Vagina (tissue), 2 donors: Measurements from ENCODE around the gene WIZ. TPM values are rescaled to one million over a fixed set of nuclear protein-coding genes. Genes with fewer than 3 reads are reported as not detected.

Experiments
- DNase-seq, 2 donors: peaks; one replicate each; pipeline ENCODE4 v3.0.0-alpha.2; 2017; ENCODE audit errors: extremely low spot score in 2 of 2
- H3K27ac ChIP-seq: fragments of 200-600 bp; sonication (generic); one replicate; pipeline ENCODE4 v1.5.1; 2019
- H3K27me3 ChIP-seq: fragments of 200-600 bp; sonication (generic); one replicate; pipeline ENCODE4 v1.5.1; 2019
- H3K36me3 ChIP-seq, 2 donors: fragments of 200-600 bp; sonication (generic); one replicate each; pipeline ENCODE4 v1.5.1; 2017 to 2019
- H3K4me1 ChIP-seq: fragments of 200-600 bp; sonication (generic); one replicate; pipeline ENCODE4 v1.5.1; 2019
- H3K4me3 ChIP-seq, 2 donors: fragments of 200-600 bp; sonication (generic); 1 replicate in 1 of 2; 2 replicates in 1 of 2; pipeline ENCODE4 v1.5.1; 2016 to 2019
- H3K9me3 ChIP-seq: fragments of 200-600 bp; sonication (generic); one replicate; pipeline ENCODE4 v1.5.1; 2019
- POLR2A ChIP-seq, 2 donors: fragments of 450-650 bp; IDR thresholded peaks; one replicate each; pipeline ENCODE4 v1.6.1; 2017; ENCODE audit warnings: antibody characterized with exemption in 2 of 2, mild to moderate bottlenecking in 2 of 2, moderate library complexity in 2 of 2
- POLR2AphosphoS5 ChIP-seq, 2 donors: sonication (generic); formaldehyde crosslinking; IDR thresholded peaks; one replicate each; pipeline ENCODE4 v1.9.0; 2017; ENCODE audit warnings: antibody characterized with exemption in 2 of 2, mild to moderate bottlenecking in 2 of 2, low read depth in 1 of 2; ENCODE audit not compliant: insufficient read depth in 1 of 2
- intact Hi-C: fragments of 100-400 bp; cut with DNase I; formaldehyde crosslinking; loops from one replicate; pipeline ENCODE4 v1.15.1; 2023
- total RNA-seq: library from RNA; depleted of rRNA; stranded (reverse); fragments of >200 nt; gene quantifications from one replicate; pipeline ENCODE4 v1.2.3, GENCODE V29; 2016
- TF ChIP-seq, protein P1 (sequence below), 3 experiments: fragments of 450-650 bp in 2 of 3; fragments of 200-600 bp in 1 of 3; sonication (generic) in 1 of 3; IDR thresholded peaks; one replicate each; pipeline ENCODE4 v1.5.1; 2017 to 2019; ENCODE audit warnings: antibody characterized with exemption in 3 of 3, mild to moderate bottlenecking in 2 of 3, moderate library complexity in 2 of 3

WIZ gene
- total RNA-seq, 1 donor from 2014 or later: 44.4 TPM

DNA sequence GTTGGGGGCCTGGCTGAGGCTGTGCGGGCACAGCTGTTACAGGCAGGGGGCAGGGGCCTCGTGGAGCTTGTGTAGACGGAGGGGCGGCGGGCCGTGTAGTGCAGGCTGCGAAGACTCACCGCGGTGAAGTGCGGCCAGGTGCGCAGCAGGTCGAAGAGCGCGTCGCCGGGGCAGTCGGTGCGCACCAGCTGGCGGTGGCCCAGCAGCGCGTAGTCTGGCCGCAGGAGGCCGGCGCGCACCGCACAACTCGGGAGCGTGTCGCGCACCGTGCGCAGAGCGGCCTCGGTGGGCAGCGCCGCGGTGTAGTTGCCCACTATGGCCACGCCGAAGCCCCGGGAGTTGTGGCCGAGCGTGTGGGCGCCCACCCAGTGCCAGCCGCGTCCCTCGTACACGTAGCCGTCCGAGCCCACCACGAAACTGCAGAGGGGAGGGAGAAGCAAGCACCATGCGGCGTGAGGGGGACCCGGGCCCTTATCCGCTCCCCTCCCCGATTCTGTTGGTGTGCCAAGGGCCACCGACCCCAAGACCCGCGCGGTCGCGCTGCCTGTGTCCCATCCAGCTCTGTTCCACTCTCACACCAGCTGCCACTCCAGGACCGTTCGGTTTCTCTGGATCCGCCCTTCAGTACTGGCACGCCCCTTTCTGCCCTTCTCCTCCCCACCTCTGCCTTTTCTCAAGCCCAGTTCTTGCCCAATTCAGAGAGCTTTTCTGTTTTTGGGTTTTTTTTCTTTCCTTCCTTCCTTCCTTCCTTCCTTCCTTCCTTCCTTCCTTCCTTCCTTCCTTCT is 19.9 kb upstream of the WIZ start:
- TF ChIP-seq POLR2A (IDR thresholded peaks at IDR 0.05): no peak
- TF ChIP-seq POLR2AphosphoS5 (IDR thresholded peaks at IDR 0.05; ENCODE audit: insufficient read depth in 1 of 2, low read depth in 1 of 2): no peak
- TF ChIP-seq, protein P1, sequence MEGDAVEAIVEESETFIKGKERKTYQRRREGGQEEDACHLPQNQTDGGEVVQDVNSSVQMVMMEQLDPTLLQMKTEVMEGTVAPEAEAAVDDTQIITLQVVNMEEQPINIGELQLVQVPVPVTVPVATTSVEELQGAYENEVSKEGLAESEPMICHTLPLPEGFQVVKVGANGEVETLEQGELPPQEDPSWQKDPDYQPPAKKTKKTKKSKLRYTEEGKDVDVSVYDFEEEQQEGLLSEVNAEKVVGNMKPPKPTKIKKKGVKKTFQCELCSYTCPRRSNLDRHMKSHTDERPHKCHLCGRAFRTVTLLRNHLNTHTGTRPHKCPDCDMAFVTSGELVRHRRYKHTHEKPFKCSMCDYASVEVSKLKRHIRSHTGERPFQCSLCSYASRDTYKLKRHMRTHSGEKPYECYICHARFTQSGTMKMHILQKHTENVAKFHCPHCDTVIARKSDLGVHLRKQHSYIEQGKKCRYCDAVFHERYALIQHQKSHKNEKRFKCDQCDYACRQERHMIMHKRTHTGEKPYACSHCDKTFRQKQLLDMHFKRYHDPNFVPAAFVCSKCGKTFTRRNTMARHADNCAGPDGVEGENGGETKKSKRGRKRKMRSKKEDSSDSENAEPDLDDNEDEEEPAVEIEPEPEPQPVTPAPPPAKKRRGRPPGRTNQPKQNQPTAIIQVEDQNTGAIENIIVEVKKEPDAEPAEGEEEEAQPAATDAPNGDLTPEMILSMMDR (IDR thresholded peaks at IDR 0.05): no peak
- Histone ChIP-seq H3K27ac (no peak overlapping the region), H3K9me3 (no peaks in the 10 kb centered on the region), H3K4me1 (peaks cover 13% of the 10 kb centered on the region), H3K4me3 (peak overlapping the region; percentile 35 to 44), H3K36me3 (no peaks in the 10 kb centered on the region), H3K27me3 (no peaks in the 10 kb centered on the region)
- DNase-seq: no peak
- intact Hi-C loops: no loop called here

DNA sequence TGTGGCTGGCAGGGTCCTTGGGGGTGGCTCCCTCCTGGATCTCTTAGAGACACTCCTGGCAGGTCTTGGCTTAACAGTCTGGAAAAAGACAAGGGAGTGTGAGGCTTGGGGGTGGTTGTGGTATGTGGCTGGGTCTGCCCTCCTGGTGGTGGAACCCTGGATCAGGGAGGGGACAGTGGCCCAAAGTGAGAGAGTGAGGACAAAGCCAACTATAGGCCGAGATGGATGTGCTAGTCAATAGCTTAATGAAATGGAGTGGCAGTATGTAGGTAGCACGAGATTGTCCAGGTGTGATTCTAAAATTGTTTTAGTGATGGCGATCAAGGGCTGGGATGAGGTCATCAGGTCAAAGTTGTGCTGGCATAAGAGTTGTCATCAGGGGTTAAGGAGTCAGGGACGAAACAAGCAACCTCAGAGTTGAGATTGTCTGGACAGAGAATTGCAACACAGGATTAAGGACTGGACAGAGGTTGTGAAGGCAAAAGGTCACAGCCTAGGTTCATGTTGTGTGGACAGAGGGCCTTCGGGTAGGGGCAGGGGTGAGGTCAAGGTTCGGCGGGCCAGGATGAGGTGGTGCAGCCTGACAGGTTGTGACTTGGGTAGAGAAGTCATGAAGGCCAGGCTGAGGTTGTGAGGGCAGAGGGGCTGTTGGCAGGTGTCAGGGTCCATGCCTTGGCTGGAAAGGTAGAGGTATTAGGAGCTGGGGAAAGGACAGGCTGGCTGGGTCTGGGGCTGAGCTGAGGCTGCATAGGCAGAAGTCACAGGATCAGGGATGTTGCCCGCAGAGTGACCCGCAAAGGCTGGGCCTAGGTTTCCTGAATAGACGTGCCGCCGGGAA is 19.1 kb upstream of the WIZ start:
- intact Hi-C loops: no loop called here
- TF ChIP-seq, protein P1 (IDR thresholded peaks at IDR 0.05): no peak
- no peak for TF ChIP-seq POLR2A (IDR thresholded peaks at IDR 0.05)
- no peak for TF ChIP-seq POLR2AphosphoS5 (IDR thresholded peaks at IDR 0.05; ENCODE audit: insufficient read depth in 1 of 2, low read depth in 1 of 2)
- H3K27me3 ChIP-seq: no peaks in the 10 kb centered on the region

DNA sequence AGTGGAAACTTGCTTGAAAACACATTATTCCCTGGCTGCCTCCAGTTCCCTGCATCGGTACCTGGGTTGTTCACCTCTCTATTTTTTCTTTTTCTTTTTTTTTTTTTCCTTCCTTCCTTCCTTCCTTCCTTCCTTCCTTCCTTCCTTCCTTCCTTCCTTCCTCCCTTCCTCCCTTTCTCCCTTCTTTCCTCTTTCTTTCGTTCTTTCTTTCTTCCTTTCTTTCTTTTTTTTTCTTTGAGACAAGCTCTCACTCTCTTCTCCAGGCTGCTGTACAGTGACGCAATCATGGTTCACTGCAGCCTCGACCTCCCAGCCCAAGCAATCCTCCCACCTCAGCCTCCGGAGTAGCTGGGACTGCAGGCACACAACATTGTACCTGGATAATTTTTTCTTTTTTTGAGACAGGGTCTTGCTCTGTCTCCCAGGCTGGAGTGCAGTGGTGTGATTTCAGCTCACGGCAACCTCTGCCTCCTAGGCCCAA is 18.0 kb upstream of the WIZ start:
- Histone ChIP-seq H3K36me3 (no peaks in the 10 kb centered on the region), H3K4me1 (peaks cover 13% of the 10 kb centered on the region), H3K4me3 (no peak overlapping the region), H3K27ac (no peak overlapping the region), H3K27me3 (no peaks in the 10 kb centered on the region), H3K9me3 (no peaks in the 10 kb centered on the region)
- TF ChIP-seq POLR2AphosphoS5 (IDR thresholded peaks at IDR 0.05; ENCODE audit: insufficient read depth in 1 of 2, low read depth in 1 of 2): no peak
- no peak for TF ChIP-seq POLR2A (IDR thresholded peaks at IDR 0.05)
- TF ChIP-seq, protein P1 (IDR thresholded peaks at IDR 0.05): no peak
- DNase-seq: no peak
- intact Hi-C loops: no loop called here

More for the DNA sequence above, 19.1 kb upstream of the WIZ start:
- H3K9me3 ChIP-seq: no peaks in the 10 kb centered on the region
- H3K27ac ChIP-seq: no peak overlapping the region
- H3K4me1 ChIP-seq: peaks cover 13% of the 10 kb centered on the region
- no peaks in the 10 kb centered on the region for H3K36me3 ChIP-seq
- no peak for DNase-seq
- H3K4me3 ChIP-seq: peak overlapping the region; percentile 35 to 44

DNA sequence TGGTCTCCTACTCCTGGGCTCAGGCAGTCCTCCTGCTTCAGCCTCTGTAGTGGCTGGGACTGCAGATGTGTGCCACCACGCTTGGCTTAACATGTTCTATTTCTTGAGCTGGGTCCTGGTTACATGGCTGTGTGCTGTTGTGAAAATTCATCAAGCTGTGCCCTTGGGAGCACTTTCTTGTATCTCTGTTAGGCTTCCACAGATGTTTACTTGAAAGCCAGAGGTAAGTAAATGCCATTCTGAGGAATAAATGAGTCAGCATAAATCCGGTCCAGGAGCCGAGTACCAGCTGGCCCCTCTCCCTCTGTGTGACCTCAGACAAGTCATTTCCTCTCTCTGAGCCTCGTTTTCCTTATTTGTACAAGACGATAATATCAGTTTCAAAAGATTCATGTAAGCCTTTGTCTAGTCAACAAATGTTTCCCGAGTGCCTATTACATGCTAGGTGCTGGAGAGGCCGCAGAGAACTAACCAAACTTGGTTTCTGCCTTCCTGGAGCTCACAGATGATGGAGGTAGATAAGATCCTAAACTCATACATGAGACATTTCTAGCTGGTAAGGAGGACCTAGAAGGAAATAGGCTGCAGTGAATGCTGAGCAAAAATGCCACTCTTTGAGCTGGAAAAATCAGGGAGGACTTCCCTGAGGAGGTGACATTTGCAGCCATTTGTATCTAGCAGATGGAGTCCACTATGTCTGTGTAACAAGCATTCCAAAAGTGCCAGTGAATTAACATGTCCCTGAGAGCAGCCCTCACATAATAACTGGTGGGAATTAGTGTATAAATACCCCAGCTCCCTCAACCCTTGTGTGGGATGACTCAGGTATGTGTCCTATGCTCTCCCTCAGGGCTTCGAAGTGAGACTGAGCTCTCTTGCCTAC is 17.3 kb upstream of the WIZ start:
- no peaks in the 10 kb centered on the region for H3K9me3 ChIP-seq
- H3K27ac ChIP-seq: no peak overlapping the region
- no peaks in the 10 kb centered on the region for H3K36me3 ChIP-seq
- no peak for DNase-seq
- H3K4me3 ChIP-seq: no peak overlapping the region
- intact Hi-C loops: no loop called here
- no peaks in the 10 kb centered on the region for H3K27me3 ChIP-seq
- H3K4me1 ChIP-seq: peaks cover 13% of the 10 kb centered on the region
- TF ChIP-seq, protein P1 (IDR thresholded peaks at IDR 0.05): no peak
- no peak for TF ChIP-seq POLR2A (IDR thresholded peaks at IDR 0.05)
- no peak for TF ChIP-seq POLR2AphosphoS5 (IDR thresholded peaks at IDR 0.05; ENCODE audit: insufficient read depth in 1 of 2, low read depth in 1 of 2)
